GM13977 (cell line): ENCODE data around the gene GEMIN7.

Source experiments
- DNase-seq: peaks from one replicate; pipeline ENCODE4 v3.0.0; 2012; ENCODE audit warnings: low spot score
- CTCF ChIP-seq: IDR thresholded peaks from 2 replicates; pipeline ENCODE4 v1.5.1; 2012; ENCODE audit warnings: mild to moderate bottlenecking, control low read depth; ENCODE audit not compliant: insufficient read depth; ENCODE audit errors: extremely low read depth, missing control alignments
- in situ Hi-C: fragments of 300-500 bp; cut with MboI; formaldehyde crosslinking; loops from one replicate; pipeline ENCODE4 v1.12.0; 2022; ENCODE audit warnings: low sequenced_read_pairs, low pct_unique_long_range_greater_than_20kb, mixed read lengths, inconsistent platforms; ENCODE audit not compliant: unreplicated experiment

GEMIN7 gene

GRCh38 chr19:45087531-45087930, 8.5 kb downstream of the GEMIN7 start:
- no peak for TF ChIP-seq CTCF
- in situ Hi-C loops, result no loop called here
- DNase-seq, result no peak

- in situ Hi-C loops, result no loop called here
- TF ChIP-seq CTCF, result no peak
- no peak for DNase-seq
These were observed 11.0 kb downstream of the GEMIN7 start for GRCh38 chr19:45090034-45090433.

- in situ Hi-C loops, result no loop called here
- TF ChIP-seq CTCF, result no peak
These were observed 11.5 kb downstream of the GEMIN7 start for GRCh38 chr19:45090606-45091005.

GRCh38 chr19:45091031-45091923, 12.2 kb downstream of the GEMIN7 start:
- no peak for TF ChIP-seq CTCF
- in situ Hi-C loops, result no loop called here
- peak; percentile 89 for DNase-seq

More at GRCh38 chr19:45090606-45091005, 11.5 kb downstream of the GEMIN7 start:
- no peak for DNase-seq

- in situ Hi-C loops, result no loop called here
- no peak for TF ChIP-seq CTCF
- peak; percentile 98 for DNase-seq
These were observed 14.0 kb downstream of the GEMIN7 start, which contains the start of gene PPP1R37 for GRCh38 chr19:45092747-45093678. PPP1R37 (plus strand) TSS chr19:45093179; CDS start chr19:45093326, 147 bp downstream.

- in situ Hi-C loops, result no loop called here
- no peak for TF ChIP-seq CTCF
- no peak for DNase-seq
These were observed 15.1 kb downstream of the GEMIN7 start for GRCh38 chr19:45094137-45094536.
